ENCODE measurements around the gene COL8A1.
A peak's percentile ranks its signal among the peaks of the same experiment; 100 is the strongest.
"Not testable (repeated sequence)": the region's sequence is repeated elsewhere in the genome, so short reads cannot be mapped to it uniquely, and the experiment has no call there.

Gene COL8A1

DNA sequence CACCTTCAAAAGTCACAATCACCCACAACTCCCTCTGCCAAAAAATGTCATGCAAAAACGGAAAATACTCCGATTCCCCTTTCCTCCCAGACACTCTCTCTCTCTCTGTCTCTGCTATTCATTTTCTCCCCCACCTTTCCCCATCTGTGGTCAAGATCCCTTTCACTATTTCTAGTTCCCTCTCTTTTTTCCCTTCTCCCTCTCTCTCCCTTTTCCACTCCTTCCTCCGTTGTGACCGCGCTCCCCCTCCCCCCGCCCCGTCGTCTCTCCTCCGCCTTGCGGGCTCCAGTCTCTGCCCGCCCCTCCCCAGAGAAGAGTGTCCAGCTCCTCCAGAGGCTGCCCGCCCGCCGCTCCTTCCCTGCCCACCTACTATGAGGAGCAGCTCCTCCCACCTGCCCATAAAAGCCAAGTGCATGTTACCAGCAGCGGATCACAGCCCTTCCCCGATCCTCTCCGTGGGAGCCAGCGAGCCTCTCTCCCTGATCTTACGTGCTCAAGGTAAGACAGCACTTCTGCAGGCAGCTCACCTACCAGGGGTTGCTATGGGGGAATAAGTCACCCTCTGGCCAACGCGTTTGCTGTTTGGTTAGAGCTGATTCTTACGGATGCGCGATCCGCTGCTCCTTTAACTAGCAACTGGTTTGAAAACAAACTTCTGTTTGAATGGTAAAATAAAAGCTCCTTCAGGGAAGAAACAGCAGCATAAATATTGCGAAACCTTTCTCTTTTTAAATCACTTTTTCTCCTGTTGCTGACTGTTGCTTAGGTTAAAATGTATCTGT, at the start of gene COL8A1:
TSS of gene COL8A1 (plus strand) at position 428 of the 782 bp plus-strand sequence. CDS start 152,089 bp downstream, outside the sequence.
- no peak for FAIRE-seq
- peak; percentile 86 for DNase-seq (ENCODE audit: low spot score)

DNA sequence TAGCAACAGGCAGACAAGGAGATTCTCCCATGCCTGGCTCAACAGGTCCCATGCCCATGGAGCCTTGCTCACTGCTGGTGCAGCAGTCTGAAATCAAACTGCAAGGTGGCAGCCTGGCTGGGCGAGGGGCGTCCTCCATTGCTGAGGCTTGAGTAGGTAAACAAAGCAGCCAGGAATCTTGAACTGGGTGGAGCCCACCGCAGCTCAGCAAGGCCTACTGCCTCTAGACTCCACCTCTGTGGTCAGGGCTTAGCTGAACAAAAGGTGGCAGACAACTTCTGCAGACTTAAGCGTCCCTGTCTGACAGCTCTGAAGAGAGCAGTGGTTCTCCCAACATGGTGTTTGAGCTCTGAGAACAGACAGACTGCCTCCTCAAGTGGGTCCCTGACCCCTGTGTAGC, 49.2 kb upstream of the COL8A1 start:
- peak; percentile 9 for FAIRE-seq
- DNase-seq (ENCODE audit: low spot score) = not testable (repeated sequence)

DNA sequence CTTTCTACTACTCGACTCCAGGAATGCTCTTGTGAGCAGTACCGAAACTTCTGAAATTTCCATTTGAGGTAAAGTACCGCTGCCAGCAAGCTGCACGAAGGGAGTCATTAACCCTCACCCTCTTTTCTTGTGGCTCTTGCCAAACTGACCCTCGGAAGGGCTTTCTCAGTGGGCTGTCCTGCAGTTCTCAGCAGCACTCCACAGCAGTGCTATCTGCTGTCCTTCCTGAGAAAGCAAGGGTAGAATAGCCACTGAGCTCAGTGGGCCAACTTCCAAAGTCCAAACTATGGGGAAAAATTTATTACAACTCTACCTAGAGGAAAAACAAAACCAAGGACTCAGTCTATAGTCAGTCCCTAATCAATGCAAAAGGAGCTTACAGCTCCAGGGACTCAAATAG, 38.5 kb upstream of the COL8A1 start:
- DNase-seq (ENCODE audit: low spot score) = no peak
- FAIRE-seq = no peak

DNA sequence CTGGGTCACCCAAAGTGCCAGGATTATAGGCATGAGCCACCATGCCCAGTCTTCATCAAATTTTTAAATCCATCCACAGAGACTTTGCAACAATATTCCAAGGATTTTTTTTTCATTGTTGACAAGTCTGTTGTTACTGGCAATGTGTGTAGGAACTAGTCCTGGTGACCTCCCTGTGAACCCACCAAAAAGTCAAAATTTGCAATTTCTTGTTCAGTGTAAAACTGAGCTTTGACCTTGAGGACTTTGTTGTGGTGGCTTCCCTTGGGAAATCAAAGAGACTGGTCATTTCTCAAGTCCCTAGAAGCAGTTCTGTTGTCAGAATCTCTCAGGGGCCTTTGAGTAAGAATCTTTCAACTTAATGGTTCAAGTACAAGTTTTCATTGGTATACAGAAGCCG, 36.9 kb upstream of the COL8A1 start:
- FAIRE-seq = no peak
- DNase-seq (ENCODE audit: low spot score) = no peak

DNA sequence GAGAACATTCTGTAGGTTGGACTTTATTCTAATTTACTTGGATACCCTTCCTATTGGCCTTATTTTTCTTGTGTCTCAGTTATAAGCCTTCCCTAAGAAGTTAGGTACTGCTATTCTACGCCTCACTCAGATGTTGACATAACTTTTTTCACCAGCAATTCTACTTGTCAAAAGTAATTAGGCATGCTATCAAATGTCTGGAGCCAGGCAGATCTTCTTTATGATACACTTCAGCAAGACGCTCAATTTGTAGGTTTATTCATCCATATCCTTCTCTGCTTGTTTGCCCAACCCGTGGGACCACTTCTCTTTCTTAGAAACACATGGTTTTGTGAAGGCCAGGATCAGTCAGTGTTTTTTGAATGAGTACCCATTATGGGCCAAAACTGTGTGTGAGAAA, 36.2 kb upstream of the COL8A1 start:
- FAIRE-seq (no peak), DNase-seq (ENCODE audit: low spot score) (no peak)

DNA sequence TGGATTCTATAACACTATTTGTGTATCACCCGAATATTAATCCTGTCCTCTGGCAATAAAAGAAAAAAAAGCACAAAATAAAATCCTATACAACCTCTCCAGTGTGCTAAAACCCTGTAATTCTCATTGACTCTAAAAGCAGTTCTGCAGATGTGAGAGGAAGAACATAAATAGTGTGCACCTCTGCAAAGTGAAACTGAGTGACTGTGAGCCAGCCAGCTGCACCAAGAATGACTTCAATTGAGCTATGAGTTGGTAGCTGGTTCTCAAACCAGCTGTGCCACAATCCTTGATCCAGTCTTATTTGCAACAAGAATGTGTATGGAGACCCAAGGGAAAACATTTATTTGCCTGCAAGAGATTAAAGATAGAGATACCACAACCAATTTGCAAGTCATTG, 31.2 kb upstream of the COL8A1 start:
- FAIRE-seq (no peak), DNase-seq (ENCODE audit: low spot score) (no peak)

DNA sequence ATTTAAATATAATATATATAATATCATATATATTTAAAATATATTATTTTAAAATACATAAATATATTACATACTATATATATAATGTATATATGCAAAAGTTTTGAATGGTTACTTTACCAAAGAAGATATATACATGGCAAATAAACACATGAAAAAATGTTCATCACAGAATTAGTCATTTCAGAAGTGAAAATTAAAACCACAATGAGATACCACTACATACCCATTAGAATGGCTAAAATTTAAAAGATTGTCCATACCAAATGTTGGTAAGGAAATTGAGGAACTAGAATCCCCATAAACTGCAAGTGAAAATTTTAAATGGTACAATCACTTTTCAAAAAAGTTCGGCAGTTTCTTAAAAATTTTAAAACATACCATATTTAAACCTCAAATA, 23.6 kb upstream of the COL8A1 start:
- DNase-seq (ENCODE audit: low spot score) (no peak), FAIRE-seq (no peak)

DNA sequence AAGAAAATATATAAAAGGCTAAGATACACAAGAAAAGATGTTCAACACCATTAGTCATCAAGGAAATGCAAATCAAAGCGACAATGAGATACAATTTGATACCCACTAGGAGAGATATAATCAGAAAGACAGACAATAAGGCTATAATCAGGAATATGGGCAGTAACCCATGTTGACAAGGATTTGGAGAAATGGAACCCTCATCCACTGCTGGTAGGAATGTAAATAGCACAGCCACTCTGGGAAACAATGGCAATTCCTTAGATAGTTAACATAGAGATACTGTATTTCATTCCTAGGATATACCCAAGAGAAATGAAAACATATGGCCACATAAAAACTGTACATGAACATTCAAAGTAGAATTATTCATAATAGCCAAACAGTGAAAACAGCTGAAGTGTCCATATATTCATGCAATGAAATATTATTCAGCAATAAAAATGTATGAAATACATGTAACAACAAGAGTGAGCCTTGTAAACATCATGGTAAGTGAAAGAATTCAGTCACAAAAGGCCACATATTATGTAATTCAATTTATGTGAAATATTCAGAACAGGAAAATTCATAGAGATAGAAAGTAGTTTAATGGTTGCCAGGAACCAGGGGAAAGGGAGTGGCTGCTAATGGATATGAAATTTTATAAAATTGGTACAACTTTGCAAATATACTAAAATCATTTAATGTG, 18.2 kb upstream of the COL8A1 start:
- DNase-seq (ENCODE audit: low spot score) (no peak), FAIRE-seq (no peak)

DNA sequence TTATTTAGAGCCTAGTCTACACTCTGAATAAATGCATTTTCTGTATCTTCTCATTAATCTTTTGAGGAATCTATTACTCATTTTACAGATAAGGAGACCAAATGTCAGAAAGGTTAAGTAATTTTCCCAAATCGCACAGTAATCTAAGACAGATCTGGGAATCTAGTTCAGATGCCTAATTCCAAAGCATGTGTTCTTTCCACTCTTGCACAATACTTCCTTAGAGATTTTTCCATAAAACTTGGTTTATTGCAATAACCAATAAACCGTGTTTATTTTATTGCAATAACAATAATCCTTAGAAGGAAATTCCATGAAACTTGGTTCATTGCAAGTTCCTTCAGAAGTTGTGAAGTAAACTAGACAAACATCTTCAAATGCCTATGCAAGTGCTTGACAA, 17.4 kb upstream of the COL8A1 start:
- FAIRE-seq (no peak), DNase-seq (ENCODE audit: low spot score) (no peak)

DNA sequence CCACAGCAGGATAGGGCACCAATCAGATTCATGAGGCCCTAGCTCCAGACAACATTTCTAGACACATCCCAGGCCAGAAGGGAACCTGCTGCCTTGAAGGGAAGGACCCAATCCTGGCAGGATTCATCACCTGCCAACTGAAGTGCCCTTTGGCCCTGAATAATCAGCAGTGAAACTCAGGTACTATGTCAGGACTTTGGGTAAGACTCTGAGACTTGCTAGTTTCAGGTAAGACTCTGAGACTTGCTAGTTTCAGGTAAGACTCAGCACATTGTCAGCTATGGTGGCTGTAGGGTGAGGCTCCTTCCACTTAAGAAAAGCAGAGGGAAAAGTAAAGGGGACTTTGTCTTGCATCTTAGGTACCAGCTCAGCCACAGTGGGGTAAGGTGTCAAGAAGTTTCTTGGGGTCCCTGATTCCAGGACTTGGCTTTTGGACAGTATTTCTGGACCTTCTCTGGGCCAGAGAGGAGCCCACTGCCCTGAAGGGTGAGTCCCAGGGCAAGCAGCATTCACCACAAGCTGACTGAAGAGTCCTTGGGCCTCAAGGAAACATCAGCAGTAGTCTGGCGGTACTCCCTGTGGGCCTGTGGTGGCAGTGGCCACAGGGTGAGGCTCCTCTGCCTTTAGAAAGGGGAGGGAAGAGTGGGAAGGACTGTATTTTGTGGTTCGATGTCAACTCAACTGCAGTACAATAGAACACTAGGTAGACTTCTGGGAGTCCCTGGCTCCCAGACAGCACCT, 13.7 kb upstream of the COL8A1 start:
- no peak for DNase-seq (ENCODE audit: low spot score)
- FAIRE-seq = no peak

DNA sequence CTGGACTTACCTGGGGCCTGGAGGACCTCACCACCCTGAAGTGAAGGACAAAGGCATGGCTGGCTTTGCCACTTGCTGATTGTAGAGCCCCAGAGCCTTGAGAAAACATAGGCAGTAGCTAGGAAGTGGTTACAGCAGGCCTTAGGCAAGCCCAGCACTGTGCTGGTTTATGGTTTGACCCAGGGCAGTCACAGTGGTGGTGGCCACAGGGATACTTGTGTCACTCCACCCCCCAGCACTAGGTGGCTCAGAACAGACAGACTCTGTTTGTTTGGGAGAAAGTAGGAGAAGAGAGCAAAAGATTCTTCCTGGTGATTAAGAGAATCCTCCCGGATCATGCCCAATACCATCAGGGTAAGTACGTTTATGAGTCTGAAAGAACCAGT, 13.2 kb upstream of the COL8A1 start:
- FAIRE-seq (no peak), DNase-seq (ENCODE audit: low spot score) (no peak)

DNA sequence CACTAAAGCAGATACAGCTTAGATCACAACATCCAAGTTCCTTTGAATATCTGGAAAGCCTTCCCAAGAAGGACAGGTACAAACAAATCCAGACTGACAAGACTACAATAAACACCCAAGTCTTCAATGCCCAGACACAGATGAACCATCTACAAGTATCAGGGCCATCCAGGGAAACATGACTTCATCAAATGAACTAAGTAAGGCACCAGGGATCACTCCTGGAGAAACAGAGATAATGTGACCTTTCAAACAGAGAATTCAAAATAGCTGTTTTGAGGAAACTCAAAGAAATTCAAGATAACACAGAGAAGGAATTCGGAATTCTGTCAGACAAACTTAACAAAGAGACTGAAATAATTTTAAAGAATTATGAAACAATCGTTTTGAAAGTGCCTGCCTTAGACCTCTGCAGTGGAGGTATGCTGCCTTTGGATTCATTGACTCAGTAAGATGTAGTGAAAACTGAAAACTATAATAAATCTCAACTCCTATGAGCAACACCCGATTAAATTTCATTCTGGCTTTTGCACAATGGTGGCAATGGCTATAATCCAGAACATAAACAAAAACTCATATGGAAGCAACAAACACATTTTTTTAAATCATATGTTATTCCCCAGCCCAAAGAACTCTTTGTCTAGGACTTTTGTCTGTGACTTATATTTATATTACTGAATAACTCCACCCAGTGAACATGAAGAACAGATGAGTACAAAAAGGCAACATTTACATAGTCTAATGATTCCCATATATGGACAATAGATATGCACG, 12.6 kb upstream of the COL8A1 start:
- no peak for FAIRE-seq

DNA sequence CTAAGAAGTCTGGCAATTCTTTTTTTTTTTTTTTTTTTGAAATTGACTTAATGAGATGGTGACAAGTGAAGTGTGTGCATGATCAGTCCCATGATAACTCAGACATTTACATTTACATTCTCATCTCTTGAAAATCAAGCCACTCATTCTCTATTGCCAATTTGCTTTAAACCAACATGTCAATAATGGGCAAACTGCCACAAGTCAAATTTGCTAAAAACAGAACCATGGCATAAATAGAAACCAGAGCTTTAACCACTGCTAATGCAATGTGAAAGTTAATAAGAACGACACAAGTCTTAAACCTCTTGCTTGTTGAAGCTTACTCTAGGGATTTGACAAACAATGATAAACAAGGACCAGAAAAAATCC, 12.0 kb upstream of the COL8A1 start:
- no peak for FAIRE-seq
- no peak for DNase-seq (ENCODE audit: low spot score)

More for the DNA sequence above, 12.6 kb upstream of the COL8A1 start:
- DNase-seq (ENCODE audit: low spot score) = no peak

DNA sequence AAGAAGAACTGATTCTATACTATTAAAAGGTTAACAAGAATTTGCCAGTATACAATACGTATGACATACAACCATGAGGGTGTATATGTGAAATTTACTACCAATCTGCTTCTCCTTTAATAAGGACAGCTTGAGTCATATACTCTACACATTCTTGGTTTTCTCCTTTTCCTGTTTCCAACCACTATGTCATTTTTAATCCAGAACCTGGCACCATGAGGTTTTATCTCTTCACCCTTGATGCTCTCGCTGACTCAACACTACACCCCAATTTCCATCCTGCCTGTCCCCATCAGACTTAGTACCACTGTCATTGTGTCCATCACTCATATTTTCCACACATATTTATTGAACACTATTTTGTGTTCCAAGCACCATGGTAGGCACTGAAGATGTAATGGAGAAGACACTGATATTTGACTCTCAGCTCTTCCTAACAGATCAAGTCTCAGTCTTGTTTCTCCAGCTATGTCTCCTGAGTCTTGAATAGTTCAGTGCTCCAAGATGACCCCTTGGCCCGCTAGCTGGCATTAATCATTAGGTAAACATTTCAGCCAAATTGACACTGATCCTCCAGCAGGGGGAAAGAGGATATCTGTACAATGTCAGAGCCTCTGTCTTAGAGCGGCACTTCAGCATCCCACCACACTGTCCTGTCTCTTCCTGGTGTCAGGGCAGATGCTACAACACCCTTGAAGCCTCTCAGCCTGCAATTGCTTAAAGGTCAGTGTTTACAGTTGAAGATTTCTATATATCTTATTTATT, 11.2 kb upstream of the COL8A1 start:
- FAIRE-seq = peak; percentile 27

DNA sequence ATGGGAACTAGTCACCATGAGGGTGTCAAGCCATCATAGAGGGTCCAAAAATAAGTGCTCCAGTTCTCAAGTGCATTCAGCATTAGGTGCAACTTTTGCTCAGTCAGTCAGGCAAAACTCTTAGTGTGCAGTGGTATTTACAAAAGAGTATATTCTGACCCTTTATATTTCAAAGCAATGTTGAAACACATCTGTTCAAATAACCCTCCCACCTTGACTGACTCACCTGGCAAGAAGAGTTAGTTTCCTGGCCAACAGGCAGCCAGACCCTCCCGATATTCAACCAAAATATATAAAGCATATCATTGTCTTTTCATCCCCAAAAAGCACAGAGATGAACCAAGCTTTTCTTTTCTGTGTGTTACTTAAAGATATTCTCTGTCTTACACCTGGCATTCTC, 7.6 kb upstream of the COL8A1 start:
- no peak for DNase-seq (ENCODE audit: low spot score)
- FAIRE-seq = no peak

More for the DNA sequence above, 11.2 kb upstream of the COL8A1 start:
- DNase-seq (ENCODE audit: low spot score) = peak; percentile 23

DNA sequence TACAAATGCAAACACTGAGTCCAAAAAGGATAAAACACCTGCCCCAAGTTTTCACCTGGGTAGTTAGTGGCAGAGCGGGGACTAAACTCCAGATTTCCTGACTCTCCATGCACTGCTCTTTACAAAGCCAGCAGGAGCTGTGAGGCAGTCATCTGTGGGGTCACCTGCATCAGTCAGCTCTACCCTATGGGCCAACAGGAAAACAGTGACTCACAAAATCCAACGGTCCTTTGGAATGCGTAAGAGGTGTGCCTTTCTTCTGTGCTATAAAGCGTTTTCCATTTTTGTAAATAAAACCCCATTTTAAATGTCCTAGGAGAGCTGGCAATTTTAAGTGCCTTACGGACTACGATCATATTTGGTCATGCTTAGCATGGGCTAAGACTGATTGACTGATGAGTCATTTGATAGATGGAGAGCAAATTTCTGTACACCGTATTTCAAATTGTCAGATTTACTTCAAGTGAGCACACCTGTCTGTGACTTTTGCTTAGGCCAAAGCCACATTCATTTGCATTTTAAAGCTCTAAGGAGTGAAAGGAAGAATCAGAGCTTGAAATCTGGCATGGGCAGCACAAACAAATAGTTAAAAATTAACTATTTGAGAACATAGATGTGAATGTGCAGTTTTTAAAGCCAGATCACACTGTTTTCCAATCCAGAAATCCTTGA, 4.4 kb upstream of the COL8A1 start:
- DNase-seq (ENCODE audit: low spot score) (peak; percentile 32), FAIRE-seq (no peak)

DNA sequence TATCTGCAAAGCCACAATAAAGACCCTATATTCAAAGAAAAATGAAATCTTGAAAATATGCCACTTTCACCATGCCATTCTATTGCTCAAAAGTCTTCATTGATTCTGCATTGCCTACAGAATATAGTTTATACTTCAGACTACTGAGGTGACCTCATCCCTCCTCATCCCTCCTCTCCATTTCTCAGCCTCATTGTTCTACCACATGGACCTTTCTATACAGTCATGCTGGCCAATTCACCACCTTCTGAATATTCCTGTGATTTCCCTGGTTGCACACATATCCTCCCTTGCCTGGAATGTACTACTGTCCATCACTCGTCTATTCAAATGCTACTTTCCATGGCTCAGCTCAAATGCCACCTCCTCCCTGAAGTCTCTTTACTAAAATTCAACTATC, 3.5 kb upstream of the COL8A1 start:
- FAIRE-seq (no peak), DNase-seq (ENCODE audit: low spot score) (no peak)

DNA sequence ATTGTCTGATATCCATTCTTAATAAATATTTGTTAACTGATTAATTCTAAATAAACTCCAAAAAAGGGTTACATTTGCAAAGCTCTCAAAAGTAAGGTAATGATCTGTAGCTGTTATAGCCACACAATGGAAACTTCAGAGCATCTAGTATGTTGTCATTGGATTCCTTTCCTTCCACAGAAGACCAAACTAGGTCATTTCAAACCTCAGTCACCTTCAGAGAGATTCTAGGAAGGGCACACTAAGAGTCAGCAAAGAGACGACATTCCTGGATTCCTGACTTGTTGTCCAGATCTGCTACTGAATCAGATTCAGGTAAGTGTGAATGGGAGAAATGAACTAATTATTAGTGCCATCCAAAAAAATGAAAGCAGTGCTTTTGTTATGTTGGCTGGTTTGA, 3.0 kb upstream of the COL8A1 start:
- no peak for FAIRE-seq
- no peak for DNase-seq (ENCODE audit: low spot score)

DNA sequence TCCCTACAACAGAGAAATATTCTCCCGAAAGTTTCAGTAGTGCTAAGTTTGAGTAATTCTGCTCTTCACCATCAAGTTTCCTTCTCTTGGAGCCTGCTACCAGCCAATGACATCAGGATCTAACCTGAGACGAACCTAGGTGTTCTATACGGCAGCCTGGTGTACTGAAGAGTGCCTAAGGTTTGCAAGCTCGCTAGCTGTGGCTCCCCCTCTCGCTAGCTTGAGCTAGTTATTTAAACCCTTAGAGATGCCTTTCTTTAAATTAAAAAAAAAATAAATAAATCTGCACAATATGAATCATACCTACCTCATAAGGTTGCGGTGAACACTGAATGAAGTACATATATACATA, 1.4 kb upstream of the COL8A1 start:
- DNase-seq (ENCODE audit: low spot score) (peak; percentile 50), FAIRE-seq (no peak)

DNA sequence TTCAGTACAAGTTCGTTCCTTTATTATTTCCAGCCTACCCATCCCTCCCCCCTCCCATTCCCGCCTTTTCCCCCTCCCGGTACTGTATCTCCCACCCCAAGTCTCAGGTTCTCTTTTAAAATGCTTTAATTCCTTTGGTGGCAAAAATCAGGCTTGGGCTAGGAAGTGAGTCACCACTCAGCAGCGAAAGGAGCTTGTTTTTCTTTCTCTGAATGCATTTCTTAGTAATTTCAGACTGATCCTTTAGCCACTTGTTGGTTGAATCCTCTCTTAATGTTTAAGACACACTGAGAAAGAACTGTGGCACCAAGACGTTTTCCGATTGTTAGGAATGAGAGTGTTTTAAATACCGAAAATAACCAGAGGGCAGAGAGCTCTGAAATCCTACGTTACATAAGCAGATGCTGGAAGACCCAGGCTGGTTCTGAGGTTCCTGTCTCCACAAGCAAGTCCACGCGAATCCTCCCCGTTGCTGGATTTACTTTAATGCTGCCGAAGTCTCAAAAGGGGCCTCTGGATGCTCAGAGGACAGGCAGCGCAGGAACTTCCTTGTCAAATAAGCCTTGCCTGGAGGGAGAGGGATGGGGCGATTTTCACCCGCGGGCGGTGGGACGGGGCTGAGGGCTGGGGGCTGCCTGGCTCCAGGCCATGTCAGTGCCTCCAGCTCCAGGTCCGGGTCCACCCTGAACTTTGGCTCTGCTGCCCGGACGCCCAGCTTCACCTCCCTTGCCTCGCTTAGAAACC, 854 bp upstream of the COL8A1 start:
- FAIRE-seq = peak; percentile 71

More for the DNA sequence above, 854 bp upstream of the COL8A1 start:
- peak; percentile 58 for DNase-seq (ENCODE audit: low spot score)
